A172 (cell line): Measurements from ENCODE around the gene MYO9A. TPM values are rescaled to one million over a fixed set of nuclear protein-coding genes. Genes with fewer than 3 reads are reported as not detected.

ENCODE experiments used
- DNase-seq: peaks from one replicate; pipeline ENCODE4 v3.0.0-alpha.2; 2015; ENCODE audit warnings: low spot score
- total RNA-seq: library from RNA; depleted of rRNA; stranded (reverse); fragments of >200 nt; shearing (Covaris generic); gene quantifications from 2 replicates; pipeline ENCODE4 v1.2.3, GENCODE V29; 2014; rRNA removed

The MYO9A gene
- total RNA-seq, 1 experiment from 2014 or later: 18.4 TPM

- DNase-seq: no peak
Measured at GRCh38 chr15:71782422-71783165, 335.4 kb downstream of the MYO9A start.

DNA sequence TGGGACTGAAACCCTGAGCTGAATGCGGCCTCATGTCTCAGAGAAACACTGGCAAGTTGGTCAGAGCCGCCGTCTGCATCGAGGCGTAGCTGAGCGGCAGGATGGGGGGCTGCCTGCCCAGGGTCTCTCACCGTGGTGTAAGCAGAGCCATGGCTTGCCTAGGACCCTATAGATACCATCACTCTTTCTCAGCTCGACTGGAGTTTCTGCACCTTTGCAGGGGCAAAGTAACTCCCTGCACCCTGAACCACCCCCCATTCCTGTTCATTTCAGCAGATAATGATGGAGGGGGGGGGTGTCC lies 336.0 kb downstream of the MYO9A start:
- DNase-seq: no peak

- no peak for DNase-seq
Measured at GRCh38 chr15:71781179-71781964, 336.6 kb downstream of the MYO9A start.

- DNase-seq: peak; percentile 38
Measured at GRCh38 chr15:71780115-71780976, 337.6 kb downstream of the MYO9A start.

DNA sequence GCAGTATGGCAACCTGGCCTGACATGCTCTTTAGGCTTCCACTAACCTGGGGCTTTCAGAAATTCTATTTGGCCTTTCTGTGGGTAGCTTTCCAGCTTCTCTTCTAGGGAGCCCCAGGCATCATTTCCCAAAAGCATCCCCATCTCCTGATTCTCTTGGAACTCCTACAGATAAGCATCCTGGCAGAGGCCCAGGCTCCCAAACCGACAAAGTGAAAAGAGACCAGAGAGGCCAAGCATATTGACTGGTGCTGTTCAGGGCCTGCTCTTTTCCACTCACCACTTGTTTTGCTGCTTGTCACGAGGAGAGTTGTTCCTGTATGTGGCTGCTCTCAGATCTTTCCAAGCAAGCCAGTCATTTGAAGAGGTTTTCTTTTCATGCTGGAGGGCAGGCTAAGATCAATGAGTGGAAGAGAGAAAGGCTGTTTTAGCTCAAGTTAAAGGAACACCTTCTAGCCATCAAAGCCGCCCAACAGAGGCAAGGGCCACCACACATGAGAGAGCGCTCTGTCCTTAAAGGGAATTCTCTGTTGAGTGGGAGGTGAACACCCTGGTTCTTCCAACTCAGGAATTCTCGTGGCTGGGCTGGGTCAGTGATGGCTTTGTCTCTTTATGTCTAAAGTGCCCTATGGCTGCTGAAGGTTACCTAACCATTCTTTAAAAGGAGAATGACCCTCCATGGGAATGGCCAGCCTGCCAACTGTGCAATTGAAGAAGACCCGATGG lies 338.7 kb downstream of the MYO9A start:
- DNase-seq: no peak

- DNase-seq: no peak
Measured at GRCh38 chr15:71777216-71777943, 340.6 kb downstream of the MYO9A start.

DNA sequence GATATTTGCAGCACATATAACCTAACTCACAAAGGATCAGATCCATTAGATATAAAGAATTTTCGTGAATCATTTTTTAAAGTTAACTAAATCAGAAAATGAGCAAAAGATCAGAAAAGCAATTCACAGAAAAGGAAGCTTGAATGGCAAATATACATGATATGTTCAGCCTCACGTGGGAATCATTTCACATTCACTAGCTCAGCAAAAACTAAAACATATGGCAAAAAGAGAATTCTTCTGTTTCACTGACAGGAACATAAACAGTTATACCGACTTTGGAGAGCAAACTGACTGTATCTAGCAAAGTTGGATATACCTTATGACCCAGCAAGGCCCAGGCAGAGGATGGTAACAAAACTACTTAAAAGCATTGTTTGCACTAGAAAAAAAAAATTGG lies 341.6 kb downstream of the MYO9A start:
- no peak for DNase-seq

DNA sequence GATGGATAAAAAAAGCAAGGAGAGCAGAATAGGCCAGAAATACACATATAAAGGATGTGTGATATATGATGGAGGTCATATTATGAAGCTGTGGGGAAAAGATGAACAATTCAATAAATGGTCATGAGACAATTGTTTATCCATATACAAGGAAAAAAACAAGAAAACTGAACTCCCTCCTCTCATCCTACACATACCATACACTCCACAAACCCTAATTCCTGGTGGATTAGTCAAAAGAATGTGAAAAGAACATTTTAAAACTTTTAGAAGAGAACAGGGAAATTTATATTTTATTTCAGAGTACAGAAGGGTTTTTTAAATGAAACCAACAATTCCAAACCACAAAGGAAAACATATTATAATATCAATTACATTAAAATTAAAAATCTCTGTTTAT lies 342.1 kb downstream of the MYO9A start:
- no peak for DNase-seq

DNA sequence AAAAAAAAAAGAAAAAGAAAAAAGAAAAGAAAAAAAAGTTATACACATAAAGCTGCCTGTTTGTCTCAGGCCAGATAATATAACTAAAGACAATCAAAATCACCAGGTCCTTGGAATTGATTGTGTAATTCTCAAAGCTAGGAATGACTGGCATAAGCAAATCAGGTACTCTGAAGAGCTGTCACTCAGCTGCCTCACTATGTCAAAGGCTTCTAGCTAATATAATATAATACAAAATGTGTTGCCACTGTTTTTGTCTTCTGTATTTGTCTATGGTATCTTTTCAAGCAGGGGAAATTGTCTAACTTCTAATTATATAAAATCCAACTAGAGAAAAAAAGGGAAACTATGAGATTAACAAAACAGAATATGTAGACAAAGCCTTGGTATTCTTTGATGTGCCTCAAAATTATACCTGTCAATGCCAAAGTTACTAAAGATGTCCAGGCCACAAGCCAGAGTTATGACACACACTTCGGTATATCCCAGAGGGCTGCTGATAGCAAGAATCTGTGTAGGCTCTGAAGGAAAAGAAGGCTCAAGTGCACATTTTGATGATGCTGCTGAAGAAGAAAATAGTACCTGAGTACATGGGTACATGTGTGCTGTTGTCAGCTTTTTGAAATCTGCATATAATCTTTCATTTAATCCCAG lies 344.6 kb downstream of the MYO9A start:
- DNase-seq: no peak

Other genes with a start within 250 kb of the MYO9A start
- gene SENP8, start 253 bp upstream of the MYO9A start, total RNA-seq: 1.3 and 1.8 TPM in 2 replicates
- gene GRAMD2A, start 79.6 kb upstream of the MYO9A start, total RNA-seq: 3.2 TPM in 1 of 2 replicates, not detected in the other
- 2,848 and 2,886 TPM in 2 replicates for gene PKM, start 113.0 kb upstream of the MYO9A start, total RNA-seq
- 30.4 and 32.3 TPM in 2 replicates for gene PARP6, start 154.4 kb upstream of the MYO9A start, total RNA-seq
- not detected in 2 replicates for gene CELF6, start 202.0 kb upstream of the MYO9A start, total RNA-seq